Stimulated activated naive CD8-positive, alpha-beta T cell treated with anti-CD3 and anti-CD28 coated beads, Interleukin-15, Interleukin-2, amounts not matched to agents 100 ng/mL and 50 ng/mL, for 24 hours (primary cell): ENCODE results near the gene PCNX1.
"Not testable (repeated sequence)": the region's sequence is repeated elsewhere in the genome, so short reads cannot be mapped to it uniquely, and the experiment has no call there.

Experiments
- H3K27ac Mint-ChIP-seq: one replicate; pipeline ENCODE4 v1.8.0; 2021; ENCODE audit warnings: mild to moderate bottlenecking, mixed read lengths
- H3K27me3 Mint-ChIP-seq: one replicate; pipeline ENCODE4 v1.8.0; 2021; ENCODE audit warnings: mixed read lengths
- H3K36me3 Mint-ChIP-seq: one replicate; pipeline ENCODE4 v1.8.0; 2021; ENCODE audit warnings: low read depth, mixed read lengths
- H3K4me1 Mint-ChIP-seq: one replicate; pipeline ENCODE4 v1.8.0; 2021; ENCODE audit warnings: low read depth, mixed read lengths
- H3K4me3 Mint-ChIP-seq: one replicate; pipeline ENCODE4 v1.8.0; 2021; ENCODE audit warnings: mild to moderate bottlenecking, mixed read lengths
- H3K9me3 Mint-ChIP-seq: one replicate; pipeline ENCODE4 v1.8.0; 2021; ENCODE audit warnings: mixed read lengths

The PCNX1 gene

DNA sequence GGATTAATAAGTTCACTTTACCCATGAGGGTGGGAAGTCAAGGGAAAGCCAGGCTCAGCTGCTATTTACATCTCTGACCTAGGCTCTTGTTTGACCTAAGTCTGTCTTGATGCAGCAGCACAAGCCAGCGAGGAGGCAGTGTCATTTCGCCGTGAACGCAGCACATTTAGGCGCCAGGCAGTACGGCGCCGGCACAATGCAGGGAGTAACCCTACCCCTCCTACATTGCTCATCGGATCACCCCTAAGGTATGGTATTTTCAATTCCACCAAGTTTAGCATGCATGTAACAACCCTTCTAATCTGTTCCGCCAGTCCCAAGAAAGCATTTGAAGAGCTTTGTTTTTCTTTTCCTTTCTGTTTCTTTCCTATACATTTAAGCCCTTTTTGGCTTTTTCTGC, 81.2 kb downstream of the PCNX1 start:
- no peaks in the 10 kb centered on the region for H3K27me3 Mint-ChIP-seq
- no peaks in the 10 kb centered on the region for H3K9me3 Mint-ChIP-seq
- peaks cover 19% of the 10 kb centered on the region for H3K36me3 Mint-ChIP-seq
- peak overlapping the region; percentile 43 for H3K27ac Mint-ChIP-seq
- H3K4me1 Mint-ChIP-seq: peaks cover 37% of the 10 kb centered on the region
- peak overlapping the region; percentile 67 for H3K4me3 Mint-ChIP-seq

DNA sequence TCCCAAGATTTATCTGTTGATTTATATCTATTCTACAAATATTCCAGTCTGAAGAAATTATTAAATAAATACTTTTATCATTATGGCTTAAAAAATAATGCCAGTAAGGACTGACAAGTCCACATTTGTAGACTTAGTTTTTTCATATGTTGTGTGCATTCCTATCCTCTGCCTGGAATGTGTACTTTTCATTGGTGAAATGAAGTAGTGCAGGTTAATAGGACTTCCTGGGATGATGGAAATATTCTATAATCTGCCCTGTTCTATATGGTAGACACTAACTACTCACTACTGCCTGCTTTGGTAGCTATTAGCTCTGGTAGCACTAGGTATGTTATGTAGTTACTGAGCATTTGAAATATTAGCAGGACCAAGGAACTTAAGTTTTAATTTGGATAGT, 86.7 kb downstream of the PCNX1 start:
- Mint-ChIP-seq H3K4me3 (no peak overlapping the region), H3K36me3 (peaks cover 40% of the 10 kb centered on the region)

DNA sequence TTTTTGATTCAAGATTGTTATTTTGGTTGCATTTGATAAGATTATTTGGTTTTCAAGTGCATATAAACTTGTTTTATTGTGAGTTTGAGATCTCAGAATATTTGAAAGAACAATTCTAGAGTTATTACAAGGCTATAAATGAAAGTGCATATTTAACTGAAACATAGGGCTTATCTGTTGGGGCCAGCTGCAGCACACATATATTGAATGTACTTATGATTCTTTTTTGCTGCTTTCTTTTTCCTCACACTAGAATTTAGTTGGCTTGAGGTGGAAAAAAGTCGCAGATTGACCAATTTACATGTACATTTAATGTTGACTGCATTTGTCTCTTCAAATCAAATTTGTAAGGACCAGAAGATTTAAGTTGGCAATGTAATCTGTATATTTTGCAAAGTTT, 88.0 kb downstream of the PCNX1 start:
- no peaks in the 10 kb centered on the region for H3K27me3 Mint-ChIP-seq
- H3K4me1 Mint-ChIP-seq: peaks cover 56% of the 10 kb centered on the region
- H3K36me3 Mint-ChIP-seq: peaks cover 37% of the 10 kb centered on the region
- H3K27ac Mint-ChIP-seq: no peak overlapping the region
- H3K4me3 Mint-ChIP-seq: no peak overlapping the region
- no peaks in the 10 kb centered on the region for H3K9me3 Mint-ChIP-seq

More for the DNA sequence above, 86.7 kb downstream of the PCNX1 start:
- no peaks in the 10 kb centered on the region for H3K9me3 Mint-ChIP-seq
- H3K27ac Mint-ChIP-seq: no peak overlapping the region
- H3K4me1 Mint-ChIP-seq: peaks cover 45% of the 10 kb centered on the region
- no peaks in the 10 kb centered on the region for H3K27me3 Mint-ChIP-seq

DNA sequence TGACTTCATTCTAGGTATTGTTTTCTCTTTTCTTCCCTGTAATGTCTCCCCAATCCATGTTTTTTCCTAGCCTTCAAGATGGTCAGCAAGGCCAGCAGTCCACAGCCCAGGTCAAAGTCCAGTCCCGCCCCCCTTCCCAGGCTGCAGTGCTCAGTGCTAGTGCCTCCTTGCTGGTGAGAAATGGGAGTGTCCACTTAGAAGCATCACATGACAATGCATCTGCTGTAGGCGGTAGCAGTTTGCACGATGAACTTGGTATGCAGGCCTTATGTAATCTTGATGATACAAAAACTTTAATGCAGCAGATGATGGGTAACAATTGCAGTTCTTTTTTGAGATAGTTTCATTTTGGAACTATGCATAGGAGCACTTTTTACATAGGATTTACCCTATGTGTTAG, 88.4 kb downstream of the PCNX1 start:
- H3K4me1 Mint-ChIP-seq: peaks cover 55% of the 10 kb centered on the region
- no peaks in the 10 kb centered on the region for H3K27me3 Mint-ChIP-seq
- H3K9me3 Mint-ChIP-seq: no peaks in the 10 kb centered on the region

DNA sequence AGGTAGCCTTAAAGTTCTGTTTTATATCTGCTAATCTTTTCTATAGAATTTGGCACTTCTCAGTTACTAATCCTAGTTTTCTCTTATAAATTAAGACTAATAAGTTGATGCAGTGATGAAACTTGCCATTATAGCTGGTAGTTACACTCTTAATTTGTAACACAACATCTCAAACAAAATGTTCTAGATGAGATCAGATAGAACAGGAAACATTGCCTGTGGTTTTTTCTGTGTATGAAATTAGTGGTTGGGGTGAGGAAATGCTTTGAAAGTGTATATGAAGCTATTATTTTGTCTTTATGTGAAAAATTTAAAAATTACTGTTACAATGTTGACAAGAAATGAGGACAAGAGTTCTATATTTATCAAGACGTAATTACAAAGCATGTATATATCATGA, 91.9 kb downstream of the PCNX1 start:
- no peak overlapping the region for H3K4me3 Mint-ChIP-seq
- H3K27ac Mint-ChIP-seq: peak overlapping the region; percentile 75
- no peaks in the 10 kb centered on the region for H3K27me3 Mint-ChIP-seq
- H3K4me1 Mint-ChIP-seq: peaks cover 81% of the 10 kb centered on the region
- peaks cover 44% of the 10 kb centered on the region for H3K36me3 Mint-ChIP-seq
- H3K9me3 Mint-ChIP-seq: no peaks in the 10 kb centered on the region

More for the DNA sequence above, 88.4 kb downstream of the PCNX1 start:
- no peak overlapping the region for H3K4me3 Mint-ChIP-seq
- peaks cover 35% of the 10 kb centered on the region for H3K36me3 Mint-ChIP-seq
- H3K27ac Mint-ChIP-seq: no peak overlapping the region

DNA sequence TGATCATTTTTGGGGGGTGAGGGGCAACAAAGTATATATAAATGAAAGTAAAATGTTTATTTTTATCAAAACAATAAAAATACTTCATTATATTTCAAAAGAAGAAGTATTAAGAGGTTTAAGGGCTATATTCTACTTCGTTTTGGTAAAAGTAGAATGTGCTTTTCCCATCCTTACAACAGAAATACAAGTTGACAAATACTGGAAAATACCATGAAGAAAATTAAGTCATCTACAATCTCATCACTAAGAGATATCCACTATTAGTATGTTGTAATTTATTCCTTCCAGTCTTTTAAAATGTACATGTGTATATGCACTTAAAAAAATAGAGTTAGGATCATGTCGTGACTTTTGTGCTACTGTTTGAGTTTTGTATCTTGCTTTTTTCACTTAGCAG, 92.8 kb downstream of the PCNX1 start:
- H3K4me3 Mint-ChIP-seq: no peak overlapping the region

DNA sequence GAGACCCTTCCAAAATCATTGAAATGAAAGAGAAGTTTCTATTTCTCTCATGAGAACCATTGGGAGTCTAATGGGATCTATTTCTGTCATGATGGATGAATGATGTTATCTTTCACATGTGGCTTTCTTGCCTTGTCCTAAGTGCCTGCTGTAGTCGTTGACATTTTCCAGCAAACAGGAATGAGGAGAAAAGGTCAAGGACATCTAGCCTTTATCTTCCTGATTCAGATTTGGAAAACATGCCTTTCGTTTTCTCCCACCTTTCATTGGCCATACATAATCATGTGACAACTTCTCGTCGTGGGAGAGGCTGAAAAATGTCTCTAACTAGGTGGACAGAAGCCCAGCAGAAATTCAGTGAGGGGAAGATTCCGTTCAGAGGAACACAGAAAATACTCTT, 94.5 kb downstream of the PCNX1 start:
- Mint-ChIP-seq H3K9me3 (no peaks in the 10 kb centered on the region), H3K4me1 (peaks cover 89% of the 10 kb centered on the region), H3K27ac (peak overlapping the region; percentile 84), H3K4me3 (no peak overlapping the region), H3K27me3 (no peaks in the 10 kb centered on the region), H3K36me3 (peaks cover 33% of the 10 kb centered on the region)

More for the DNA sequence above, 92.8 kb downstream of the PCNX1 start:
- no peaks in the 10 kb centered on the region for H3K27me3 Mint-ChIP-seq
- H3K27ac Mint-ChIP-seq: no peak overlapping the region
- H3K9me3 Mint-ChIP-seq: no peaks in the 10 kb centered on the region
- peaks cover 88% of the 10 kb centered on the region for H3K4me1 Mint-ChIP-seq
- H3K36me3 Mint-ChIP-seq: peaks cover 47% of the 10 kb centered on the region

DNA sequence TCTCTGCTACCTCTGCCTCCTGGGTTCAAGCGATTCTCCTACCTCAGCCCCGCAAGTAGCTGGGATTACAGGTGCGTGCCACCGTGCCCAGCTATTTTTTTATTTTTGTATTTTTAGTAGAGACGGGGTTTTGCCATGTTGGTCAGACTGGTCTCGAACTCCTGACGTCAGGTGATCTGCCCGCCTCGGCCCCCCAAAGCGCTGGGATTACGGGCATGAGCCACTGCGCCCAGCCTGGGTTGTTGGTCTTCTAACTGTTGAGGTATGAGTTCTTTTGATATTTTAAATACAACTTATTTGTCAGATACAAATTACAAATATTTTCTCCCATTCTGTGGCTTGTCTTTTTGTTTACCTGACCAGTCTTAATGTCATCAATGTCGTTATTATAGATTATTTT, 95.9 kb downstream of the PCNX1 start:
- peaks cover 83% of the 10 kb centered on the region for H3K4me1 Mint-ChIP-seq
- H3K27ac Mint-ChIP-seq: no peak overlapping the region
- H3K4me3 Mint-ChIP-seq: no peak overlapping the region
- H3K9me3 Mint-ChIP-seq: no peaks in the 10 kb centered on the region
- H3K36me3 Mint-ChIP-seq: peaks cover 25% of the 10 kb centered on the region
- no peaks in the 10 kb centered on the region for H3K27me3 Mint-ChIP-seq

DNA sequence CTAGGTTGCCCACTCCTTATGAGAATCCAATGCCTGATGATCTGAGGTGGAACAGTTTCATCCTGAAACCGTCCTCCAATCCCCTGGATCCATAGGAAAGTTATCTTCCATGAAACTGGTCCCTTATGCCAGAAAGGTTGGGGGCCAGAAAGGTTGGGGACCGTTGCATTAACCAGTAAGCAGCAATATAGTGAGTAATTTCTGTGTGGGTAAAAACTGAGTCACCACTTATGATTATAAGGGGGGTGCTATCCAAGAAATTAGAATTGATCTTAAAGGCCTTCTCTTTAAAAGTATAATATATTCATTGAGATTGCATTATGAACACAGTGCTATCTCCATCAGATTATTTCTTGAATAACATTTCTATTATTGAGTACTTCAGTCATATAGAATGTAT, 97.2 kb downstream of the PCNX1 start:
- Mint-ChIP-seq H3K27me3 (no peaks in the 10 kb centered on the region), H3K9me3 (no peaks in the 10 kb centered on the region), H3K4me1 (peaks cover 76% of the 10 kb centered on the region), H3K36me3 (peaks cover 25% of the 10 kb centered on the region), H3K27ac (peak overlapping the region; percentile 39), H3K4me3 (peak overlapping the region; percentile 8)

DNA sequence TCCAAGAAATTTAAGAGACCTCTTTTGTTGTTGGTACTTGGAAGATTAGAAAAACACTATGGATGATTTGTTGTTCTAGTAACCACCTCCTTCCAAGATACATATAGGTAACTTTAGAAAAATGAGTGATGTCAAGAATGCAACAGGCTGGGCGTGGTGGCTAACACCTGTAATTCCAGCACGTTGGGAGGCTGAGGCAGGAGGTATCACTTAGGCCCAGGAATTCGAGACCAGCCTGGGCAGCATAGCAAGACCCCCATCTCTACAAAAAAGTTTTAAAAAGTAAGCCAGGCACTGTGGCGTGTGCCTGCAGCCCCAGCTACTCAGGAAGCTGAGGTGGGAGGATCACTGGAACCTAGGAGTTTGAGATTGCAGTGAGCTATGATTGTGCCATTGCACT, 97.8 kb downstream of the PCNX1 start:
- Mint-ChIP-seq H3K9me3 (no peaks in the 10 kb centered on the region), H3K4me1 (peaks cover 71% of the 10 kb centered on the region), H3K27ac (peak overlapping the region; percentile 39), H3K4me3 (peak overlapping the region; percentile 8), H3K27me3 (no peaks in the 10 kb centered on the region), H3K36me3 (peaks cover 25% of the 10 kb centered on the region)

DNA sequence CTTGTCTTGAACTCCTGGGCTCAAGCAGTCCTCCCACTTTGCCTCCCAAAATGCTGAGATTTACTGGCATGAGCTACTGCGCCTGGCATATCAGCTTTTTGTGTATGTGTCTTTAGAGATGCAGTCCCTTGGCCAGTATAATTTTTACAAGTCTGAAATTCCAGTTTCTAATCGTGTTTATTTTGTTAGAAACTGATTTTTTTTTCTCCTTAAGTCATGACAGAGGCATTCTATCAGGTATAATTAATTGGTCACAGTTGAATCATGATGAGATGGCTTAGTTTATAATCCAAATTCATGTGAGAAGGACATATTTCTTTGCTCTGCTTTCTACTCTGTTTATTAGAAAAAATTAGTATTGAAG, 98.9 kb downstream of the PCNX1 start:
- H3K36me3 Mint-ChIP-seq: peaks cover 31% of the 10 kb centered on the region
- no peak overlapping the region for H3K4me3 Mint-ChIP-seq
- H3K27ac Mint-ChIP-seq: no peak overlapping the region
- peaks cover 72% of the 10 kb centered on the region for H3K4me1 Mint-ChIP-seq
- H3K9me3 Mint-ChIP-seq: no peaks in the 10 kb centered on the region
- no peaks in the 10 kb centered on the region for H3K27me3 Mint-ChIP-seq

DNA sequence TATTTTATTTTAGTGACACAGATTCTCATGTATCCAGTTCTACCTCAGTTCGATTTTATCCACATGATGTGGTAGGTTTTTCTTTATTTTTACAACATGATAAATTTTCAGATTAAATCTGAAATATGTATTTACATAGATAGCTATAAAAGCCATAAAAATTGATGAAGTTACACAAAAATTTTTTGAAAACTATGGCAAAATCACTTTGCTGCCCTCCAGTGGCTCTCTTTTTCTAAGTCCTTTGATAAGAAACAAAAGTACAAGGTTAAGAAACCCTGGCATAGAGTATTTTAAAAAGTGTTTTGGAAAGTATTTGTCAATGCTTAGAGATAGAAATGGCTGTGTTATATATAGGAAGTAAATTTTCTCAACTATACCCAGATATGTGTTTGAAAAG, 104.2 kb downstream of the PCNX1 start:
- H3K9me3 Mint-ChIP-seq: no peaks in the 10 kb centered on the region

DNA sequence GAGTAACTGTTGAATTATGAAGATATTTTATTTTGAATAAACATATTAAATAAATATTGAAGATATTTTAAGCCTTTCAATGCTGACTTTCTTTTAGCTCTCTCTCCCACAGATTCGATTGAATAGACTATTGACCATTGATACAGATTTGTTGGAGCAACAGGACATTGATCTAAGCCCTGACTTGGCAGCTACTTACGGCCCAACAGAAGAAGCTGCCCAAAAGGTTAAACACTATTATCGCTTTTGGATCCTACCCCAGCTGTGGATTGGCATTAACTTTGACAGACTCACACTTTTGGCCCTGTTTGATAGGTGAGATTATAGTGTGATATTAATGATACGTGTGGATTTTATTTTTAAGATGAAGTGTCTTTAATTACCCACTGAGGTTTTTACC, 105.6 kb downstream of the PCNX1 start:
- no peaks in the 10 kb centered on the region for H3K27me3 Mint-ChIP-seq
- no peak overlapping the region for H3K4me3 Mint-ChIP-seq
- peaks cover 58% of the 10 kb centered on the region for H3K36me3 Mint-ChIP-seq
- H3K27ac Mint-ChIP-seq: no peak overlapping the region
- H3K9me3 Mint-ChIP-seq: no peaks in the 10 kb centered on the region
- peaks cover 29% of the 10 kb centered on the region for H3K4me1 Mint-ChIP-seq

More for the DNA sequence above, 104.2 kb downstream of the PCNX1 start:
- Mint-ChIP-seq H3K27me3 (no peaks in the 10 kb centered on the region), H3K36me3 (peaks cover 49% of the 10 kb centered on the region), H3K4me3 (no peak overlapping the region), H3K4me1 (peaks cover 34% of the 10 kb centered on the region), H3K27ac (no peak overlapping the region)

DNA sequence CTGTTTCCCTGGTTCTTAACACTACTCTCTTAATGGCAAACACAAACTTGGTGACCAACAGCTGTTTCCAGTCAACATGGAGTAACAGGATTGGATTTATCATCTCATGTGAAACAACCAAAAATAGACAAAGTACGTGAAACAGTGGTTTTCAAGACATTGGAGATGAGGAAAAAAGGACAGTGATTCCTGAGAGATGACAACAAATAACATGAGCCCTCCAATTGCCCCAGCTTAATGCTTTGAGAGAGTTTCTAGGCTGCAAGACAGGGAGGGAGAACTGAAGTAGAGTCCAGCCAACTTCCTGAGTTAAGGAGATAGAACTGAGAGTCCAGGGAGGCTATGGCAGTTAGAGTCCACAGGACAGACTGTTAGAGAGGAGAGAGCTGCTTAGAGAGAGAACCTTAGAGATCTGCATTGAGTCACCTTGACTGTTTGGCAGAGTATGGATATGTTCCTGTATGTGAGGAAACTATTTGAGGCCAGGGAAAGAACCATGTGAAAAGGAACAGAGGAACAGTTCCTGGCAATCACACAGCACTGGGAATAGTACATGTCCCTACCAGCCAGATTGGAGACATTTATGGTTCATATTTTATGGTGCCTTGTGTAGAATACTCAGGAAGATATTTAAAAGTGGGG, 106.4 kb downstream of the PCNX1 start:
- Mint-ChIP-seq H3K9me3 (no peaks in the 10 kb centered on the region), H3K36me3 (peaks cover 59% of the 10 kb centered on the region), H3K4me1 (peaks cover 25% of the 10 kb centered on the region), H3K27ac (no peak overlapping the region), H3K27me3 (no peaks in the 10 kb centered on the region), H3K4me3 (no peak overlapping the region)

DNA sequence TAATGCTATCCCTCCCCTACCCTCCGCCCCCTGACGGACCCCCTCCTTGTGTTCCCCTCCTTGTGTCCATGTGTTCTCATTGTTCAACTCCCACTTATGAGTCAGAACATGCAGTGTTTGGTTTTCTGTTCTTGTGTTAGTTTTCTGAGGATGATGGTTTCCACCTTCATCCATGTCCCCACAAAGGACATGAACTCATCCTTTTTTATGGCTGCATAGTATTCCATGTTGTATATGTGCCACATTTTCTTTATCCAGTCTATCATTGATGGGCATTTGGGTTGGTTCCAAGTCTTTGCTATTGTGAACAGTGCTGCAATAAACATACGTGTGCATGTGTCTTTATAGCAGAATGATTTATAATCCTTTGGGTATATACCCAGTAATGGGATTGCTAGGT, 112.7 kb downstream of the PCNX1 start:
- not testable (repeated sequence) for H3K27ac Mint-ChIP-seq, H3K27me3 Mint-ChIP-seq, H3K9me3 Mint-ChIP-seq, H3K4me3 Mint-ChIP-seq
- peaks cover 69% of the 10 kb centered on the region for H3K36me3 Mint-ChIP-seq
- H3K4me1 Mint-ChIP-seq: peaks cover 28% of the 10 kb centered on the region

DNA sequence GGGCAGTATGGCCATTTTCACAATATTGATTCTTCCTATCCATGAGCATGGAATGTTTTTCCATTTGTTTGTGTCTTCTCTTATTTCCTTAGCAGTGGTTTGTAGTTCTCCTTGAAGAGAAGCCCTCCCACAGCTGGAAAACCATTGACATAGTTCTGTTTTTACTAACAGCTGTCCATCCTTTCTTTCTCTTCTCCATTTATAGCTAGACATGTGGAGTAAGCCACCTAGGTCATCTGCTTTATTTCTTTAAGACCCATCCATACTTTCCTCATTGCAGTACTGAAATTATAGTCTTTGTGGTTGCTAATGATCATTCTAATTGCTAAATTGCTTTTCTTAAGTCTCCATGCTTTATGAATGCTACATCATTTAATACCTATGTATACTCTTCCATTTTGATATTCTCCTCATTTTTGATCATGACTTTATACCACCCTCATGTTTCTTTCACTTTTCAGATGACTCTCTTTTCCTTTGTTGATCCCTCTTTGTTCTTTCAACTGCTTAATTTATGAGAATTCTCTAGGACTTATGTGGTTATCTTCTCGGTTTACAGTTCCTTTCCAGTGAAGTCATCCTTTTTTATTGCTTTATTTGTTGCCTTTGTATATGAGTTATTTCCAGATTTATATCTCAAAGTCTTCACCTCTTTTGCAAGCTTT, 114.2 kb downstream of the PCNX1 start:
- Mint-ChIP-seq H3K4me3 (peak overlapping the region; percentile 9), H3K9me3 (peaks cover 5% of the 10 kb centered on the region), H3K4me1 (peaks cover 28% of the 10 kb centered on the region), H3K27ac (peak overlapping the region; percentile 84), H3K36me3 (peaks cover 59% of the 10 kb centered on the region), H3K27me3 (no peaks in the 10 kb centered on the region)
